ENCODE data around the gene MUC6.

MUC6 gene

GRCh38 chr11:1052133-1053011 is 15.9 kb upstream of the MUC6 start:
- no peak for DNase-seq (ENCODE audit: low read depth in 4 of 4, low spot score in 1 of 4)

- no peak for DNase-seq (ENCODE audit: low read depth in 4 of 4, low spot score in 1 of 4)
Observed at GRCh38 chr11:1051356-1052132, 15.0 kb upstream of the MUC6 start.

- DNase-seq (ENCODE audit: low read depth in 4 of 4, low spot score in 1 of 4) = peak; percentile 28 to 59 (median 49)
Observed at GRCh38 chr11:1050581-1051355, 14.2 kb upstream of the MUC6 start.

GRCh38 chr11:1049911-1050580 is 13.5 kb upstream of the MUC6 start:
- DNase-seq (ENCODE audit: low read depth in 4 of 4, low spot score in 1 of 4) = no peak

- no peak for DNase-seq (ENCODE audit: low read depth in 4 of 4, low spot score in 1 of 4)
Observed at GRCh38 chr11:1049431-1049891, 12.9 kb upstream of the MUC6 start.

GRCh38 chr11:1049071-1049405 is 12.5 kb upstream of the MUC6 start:
- no peak for DNase-seq (ENCODE audit: low read depth in 4 of 4, low spot score in 1 of 4)

- no peak for DNase-seq (ENCODE audit: low read depth in 4 of 4, low spot score in 1 of 4)
Observed at GRCh38 chr11:1048375-1049070, 12.0 kb upstream of the MUC6 start.

- DNase-seq (ENCODE audit: low read depth in 4 of 4, low spot score in 1 of 4) = no peak
Observed at GRCh38 chr11:1047595-1048156, 11.2 kb upstream of the MUC6 start.

- DNase-seq (ENCODE audit: low read depth in 4 of 4, low spot score in 1 of 4) = no peak
Observed at GRCh38 chr11:1044160-1044559, 7.6 kb upstream of the MUC6 start.

- no peak for DNase-seq (ENCODE audit: low read depth in 4 of 4, low spot score in 1 of 4)
Observed at GRCh38 chr11:1043563-1044096, 7.1 kb upstream of the MUC6 start.

- DNase-seq (ENCODE audit: low read depth in 4 of 4, low spot score in 1 of 4) = no peak
Observed at GRCh38 chr11:1042626-1043562, 6.4 kb upstream of the MUC6 start.

- no peak for DNase-seq (ENCODE audit: low read depth in 4 of 4, low spot score in 1 of 4)
Observed at GRCh38 chr11:1041936-1042608, 5.6 kb upstream of the MUC6 start.

- no peak for DNase-seq (ENCODE audit: low read depth in 4 of 4, low spot score in 1 of 4)
Observed at GRCh38 chr11:1041471-1041870, 5.0 kb upstream of the MUC6 start.

- no peak for DNase-seq (ENCODE audit: low read depth in 4 of 4, low spot score in 1 of 4)
Observed at GRCh38 chr11:1041149-1041467, 4.6 kb upstream of the MUC6 start.

GRCh38 chr11:1040428-1041148 is 4.1 kb upstream of the MUC6 start:
- DNase-seq (ENCODE audit: low read depth in 4 of 4, low spot score in 1 of 4) = no peak

- no peak for DNase-seq (ENCODE audit: low read depth in 4 of 4, low spot score in 1 of 4)
Observed at GRCh38 chr11:1039481-1040427, 3.2 kb upstream of the MUC6 start.

- DNase-seq (ENCODE audit: low read depth in 4 of 4, low spot score in 1 of 4) = no peak
Observed at GRCh38 chr11:1038921-1039320, 2.4 kb upstream of the MUC6 start.

All from stimulated activated CD4-positive, alpha-beta T cell treated with anti-CD3 and anti-CD28 coated beads, Interleukin-1b, Interleukin-23, amount 100 ng/mL, for 24 hours (primary cell).